GM19324 (cell line): ENCODE measurements around the gene PITX1.

ENCODE experiments used
- ATAC-seq: cut with Tn5 transposase; IDR thresholded peaks from one replicate; pipeline ENCODE4 v1.9.1; 2021; ENCODE audit warnings: mild to moderate bottlenecking, moderate library complexity; ENCODE audit not compliant: unreplicated experiment, low FRiP score

The PITX1 gene

DNA sequence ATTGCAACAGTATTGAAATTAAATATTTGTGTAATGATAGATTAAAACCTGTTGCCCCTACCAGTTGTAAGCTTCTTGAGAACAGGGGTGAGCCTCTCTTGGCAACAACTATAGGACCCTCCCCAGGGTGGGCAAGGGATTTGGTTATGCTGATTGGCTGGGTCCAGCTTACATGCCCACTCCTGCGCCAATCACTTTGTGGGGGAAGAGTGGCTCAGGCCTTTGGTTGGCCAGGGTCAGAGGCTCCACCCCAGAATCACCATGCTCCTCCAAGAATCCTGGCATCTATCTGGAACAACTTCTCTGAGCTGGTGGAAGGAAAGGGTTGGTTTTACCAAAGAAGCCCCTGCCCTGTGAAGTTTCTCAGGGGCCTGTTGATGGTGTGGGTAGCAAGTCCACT is 8.6 kb upstream of the PITX1 start:
- ATAC-seq = no peak

DNA sequence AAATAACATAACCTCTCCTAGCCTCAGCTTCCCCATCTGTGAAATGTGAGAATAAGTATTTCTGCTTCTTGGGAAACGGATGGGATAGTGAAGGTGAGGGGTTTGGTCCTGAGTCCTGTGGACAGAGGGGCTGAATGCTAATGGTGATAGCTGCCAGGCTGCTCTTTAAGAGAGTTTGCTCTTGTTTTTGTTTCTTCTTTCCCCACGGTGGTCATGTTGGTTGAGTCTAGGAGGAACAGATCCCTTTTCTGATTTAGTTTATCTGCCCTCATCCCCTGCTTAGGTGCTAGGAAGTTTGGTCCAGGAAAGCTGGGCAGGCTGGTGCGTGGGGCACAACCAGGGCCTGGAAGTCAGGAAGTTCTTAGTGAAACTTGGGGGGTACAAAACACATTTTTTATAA is 7.7 kb upstream of the PITX1 start:
- ATAC-seq = no peak

DNA sequence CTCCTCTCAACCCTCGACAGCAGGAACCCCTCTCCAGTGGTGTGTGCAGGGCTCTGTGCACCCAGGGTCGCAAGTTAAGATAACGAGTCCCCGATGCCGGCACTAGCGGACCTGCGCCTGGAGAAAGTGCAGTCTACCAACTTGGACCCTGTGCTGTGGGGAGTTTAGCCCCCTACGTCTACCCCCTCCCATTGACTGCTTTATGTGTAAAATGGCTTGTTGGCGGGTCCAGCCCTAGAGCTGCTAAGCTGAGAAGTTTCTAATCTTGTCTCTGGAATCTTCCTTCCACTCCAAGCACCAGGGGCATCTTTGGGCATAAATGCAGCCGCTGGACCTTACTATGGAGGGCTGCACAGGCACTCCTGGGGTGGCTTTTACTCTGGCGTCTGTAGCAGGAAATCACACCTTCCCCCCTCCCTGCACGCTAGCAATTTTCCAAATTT is 7.1 kb upstream of the PITX1 start:
- no peak for ATAC-seq

DNA sequence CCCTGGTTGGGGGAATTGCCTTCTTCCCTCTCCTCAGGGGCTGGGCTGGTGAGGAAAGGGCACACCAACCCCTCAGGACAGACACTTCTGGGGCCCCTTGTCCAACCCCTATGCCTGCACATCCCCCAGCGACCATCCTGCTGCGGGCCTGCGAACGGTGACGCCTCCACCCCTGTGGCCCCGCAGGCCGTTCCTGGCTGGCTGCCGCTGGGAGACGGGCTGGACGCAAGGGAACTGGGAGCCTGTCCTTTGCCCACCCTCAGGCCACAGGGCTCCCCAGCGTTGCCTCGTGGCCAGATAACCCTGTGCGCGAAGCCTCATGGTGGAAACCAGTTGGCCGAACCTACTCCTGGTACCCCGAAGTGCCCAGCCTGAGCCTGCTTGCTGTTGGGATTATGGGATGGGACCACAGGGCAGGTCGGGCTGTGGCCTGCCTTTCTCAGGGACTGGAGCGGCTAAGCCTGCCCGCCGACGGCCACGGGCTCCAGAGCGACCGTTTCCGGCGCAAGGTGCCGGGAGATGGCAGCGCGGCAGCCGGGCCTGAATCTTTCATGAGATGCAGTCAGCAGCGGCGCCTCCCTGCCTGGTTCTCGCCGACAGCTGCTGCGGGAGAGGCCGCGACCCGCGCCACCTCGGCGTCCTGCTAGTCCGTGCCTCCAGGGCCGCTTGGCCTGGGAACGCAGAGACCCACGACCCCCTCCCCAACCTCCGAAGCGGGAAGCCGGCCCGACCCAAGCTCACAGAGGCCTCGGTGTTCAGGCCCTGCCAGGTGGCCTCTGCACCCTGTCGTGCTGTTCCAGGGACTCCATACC is 6.5 kb upstream of the PITX1 start:
- no peak for ATAC-seq

DNA sequence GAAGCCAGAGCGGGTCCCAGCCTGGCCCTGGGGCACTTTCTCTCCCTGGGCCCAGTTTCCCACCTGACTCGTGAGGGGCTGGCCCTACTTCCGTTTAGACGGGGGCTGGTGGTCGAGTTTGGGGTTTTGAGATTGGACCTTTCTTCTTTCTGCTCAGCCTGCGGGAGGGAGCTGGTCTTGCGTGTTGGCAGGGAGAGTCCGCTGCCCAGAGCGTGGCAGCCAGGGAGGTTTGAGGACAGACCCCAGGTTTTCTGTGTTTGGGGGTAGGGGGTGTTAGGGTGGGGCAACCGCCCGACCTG is 6.0 kb upstream of the PITX1 start:
- ATAC-seq = no peak

DNA sequence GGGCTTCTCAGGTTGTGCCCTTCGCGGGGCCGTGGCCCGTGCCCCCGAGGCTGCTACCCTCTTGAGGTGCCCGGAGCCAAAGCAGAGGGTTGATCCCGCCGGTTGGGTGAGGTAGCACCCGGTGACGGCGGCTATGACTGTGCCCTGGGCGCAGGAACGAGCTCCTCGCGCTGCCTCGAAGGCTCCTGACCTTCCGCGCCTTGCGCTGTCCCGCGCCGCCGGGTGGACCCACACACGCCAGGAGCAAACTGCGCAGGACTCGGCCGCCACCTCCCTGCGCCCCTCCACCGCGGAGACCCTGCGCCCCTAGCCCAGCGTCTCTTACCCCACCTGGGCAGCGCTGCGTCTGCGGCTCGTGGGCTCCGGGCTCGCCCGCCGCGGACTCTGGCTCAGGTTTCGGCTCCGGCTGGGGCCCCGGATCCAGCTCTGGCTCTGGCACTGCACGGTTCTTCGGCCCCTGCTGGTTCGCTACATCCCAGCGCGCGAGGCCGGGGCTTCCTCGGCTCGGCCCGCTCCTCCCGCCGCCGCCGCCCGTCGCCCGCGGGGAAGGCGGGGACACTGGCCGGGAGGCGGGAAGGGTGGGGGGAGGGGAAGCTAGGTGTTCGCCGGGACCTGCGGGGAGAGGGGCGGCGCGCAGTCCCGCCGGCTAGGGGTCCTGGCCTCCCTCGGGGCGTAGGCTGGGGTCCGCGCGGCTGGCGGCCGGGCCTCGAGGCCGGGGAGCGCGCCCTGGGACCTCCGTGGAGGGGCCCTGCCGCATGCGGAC is 5.4 kb upstream of the PITX1 start:
- ATAC-seq = no peak

DNA sequence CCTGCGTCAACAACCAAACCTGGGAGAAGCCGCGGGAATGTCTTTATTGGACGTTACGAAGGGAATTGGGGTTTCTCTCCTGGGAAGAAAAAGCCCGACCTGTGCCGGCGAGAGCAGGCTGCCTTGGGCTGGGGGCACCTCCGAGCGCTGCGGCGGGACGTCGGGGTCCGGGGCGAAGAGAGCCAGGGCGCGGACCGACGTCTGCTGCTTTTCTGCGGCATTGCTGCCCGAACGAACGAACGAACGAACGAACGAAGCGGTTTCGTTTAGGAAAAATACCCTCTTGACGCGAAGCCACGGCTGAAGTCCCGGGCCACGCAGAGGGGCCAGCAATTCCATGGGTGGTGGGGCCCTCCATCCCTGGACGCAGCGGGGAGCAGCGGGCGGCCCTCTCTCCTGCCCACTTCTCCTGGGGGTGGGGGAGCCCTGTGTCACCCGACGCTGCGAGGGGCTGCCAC is 4.8 kb upstream of the PITX1 start:
- no peak for ATAC-seq

DNA sequence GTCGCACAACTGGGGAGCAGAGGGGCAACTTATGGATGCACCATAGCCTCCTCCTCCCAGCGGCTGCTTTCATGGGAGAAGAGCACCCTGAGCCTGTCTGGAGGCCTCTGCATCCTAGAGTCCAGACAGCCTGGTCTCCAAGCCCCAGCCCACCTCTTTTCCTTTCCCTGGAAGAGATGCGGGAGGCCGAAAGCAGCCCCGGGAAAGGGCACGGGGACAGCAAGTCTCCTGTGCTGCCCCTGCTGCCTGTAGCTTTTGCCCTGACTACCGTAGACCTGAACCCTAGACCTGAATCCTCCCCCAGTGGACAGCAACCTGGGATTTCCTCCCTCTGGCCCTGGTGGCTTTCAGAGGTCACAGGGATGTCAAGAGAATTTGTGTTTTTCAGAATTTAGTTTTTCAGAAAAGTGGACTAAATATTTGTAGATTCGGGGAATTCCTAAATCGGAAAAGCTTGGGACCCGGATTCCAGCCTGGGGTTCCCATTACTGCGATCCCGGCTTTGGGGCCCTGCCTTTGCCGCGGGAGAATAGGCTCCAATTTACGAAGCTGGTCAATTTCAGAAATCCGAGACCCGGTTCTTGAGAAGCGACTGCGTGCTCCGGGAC is 4.3 kb upstream of the PITX1 start:
- ATAC-seq = no peak

DNA sequence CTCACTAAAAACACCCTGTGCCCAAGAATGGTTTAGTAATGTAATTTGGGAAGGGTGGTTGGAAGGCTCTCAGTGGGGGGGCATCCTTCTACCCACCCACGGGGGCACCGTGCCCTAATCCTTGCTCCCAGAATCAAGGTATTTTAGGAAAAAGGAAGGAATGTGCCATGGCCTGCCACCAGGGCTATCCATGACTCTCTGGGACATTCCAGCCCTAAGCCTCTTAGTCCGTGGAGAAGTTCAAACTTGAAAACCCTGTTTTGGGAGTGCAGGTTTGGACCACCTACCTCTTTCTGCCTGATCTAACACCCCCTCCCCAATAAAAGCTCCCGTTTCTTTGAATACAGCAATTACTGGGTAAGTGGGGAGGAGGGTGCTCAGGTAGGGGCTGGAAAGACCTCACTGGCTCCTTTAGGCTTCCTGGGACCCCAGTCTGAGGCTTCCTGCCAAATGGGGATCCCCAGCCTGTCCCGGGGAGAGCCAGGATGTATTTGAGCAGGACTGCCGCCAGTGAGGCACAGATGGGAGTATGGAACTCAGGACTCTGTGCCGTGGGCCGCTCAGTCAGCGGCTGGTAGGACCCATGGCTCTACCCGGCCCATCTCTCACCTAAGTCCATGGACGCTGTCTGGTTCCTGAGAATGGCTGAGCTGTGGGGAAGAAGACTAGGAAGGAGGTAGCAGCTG is 3.6 kb upstream of the PITX1 start:
- ATAC-seq = no peak

DNA sequence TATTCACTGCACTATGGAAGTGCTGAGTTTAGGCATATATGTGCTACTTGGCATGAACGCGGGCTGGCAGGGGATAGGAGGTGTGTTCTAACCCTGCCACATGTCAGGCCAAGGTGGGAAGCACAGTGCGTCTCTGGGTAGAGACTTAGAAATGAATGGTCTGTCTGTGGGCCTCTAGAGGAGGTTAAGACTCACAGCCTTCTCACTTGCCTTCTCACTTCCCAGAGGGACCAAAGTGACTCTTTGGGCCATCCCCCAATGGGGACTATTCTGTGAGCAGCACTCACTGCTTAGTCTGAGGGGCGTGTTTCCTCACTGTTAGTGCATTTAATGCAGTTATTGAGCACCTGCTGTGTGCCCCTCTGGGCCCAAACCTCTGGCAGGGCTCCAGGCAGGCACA is 2.4 kb upstream of the PITX1 start:
- ATAC-seq = no peak

DNA sequence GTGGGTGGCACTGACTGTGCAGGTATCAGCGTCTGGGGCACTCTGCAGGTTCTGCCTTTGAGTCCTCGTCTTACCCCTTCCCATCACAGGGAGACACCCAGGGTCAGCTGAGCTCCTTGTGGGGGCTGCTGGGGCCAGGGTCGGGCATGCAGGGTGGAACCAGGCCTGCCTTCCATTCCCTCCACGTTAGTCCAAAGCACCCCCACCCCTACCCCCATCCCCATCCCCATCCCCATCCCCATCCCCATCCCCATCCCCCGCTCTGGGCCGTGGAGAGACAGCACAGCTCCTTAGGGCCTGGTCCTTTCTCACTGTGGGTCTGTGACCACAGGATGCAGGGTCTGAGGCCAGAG is 1.6 kb upstream of the PITX1 start:
- ATAC-seq = no peak

DNA sequence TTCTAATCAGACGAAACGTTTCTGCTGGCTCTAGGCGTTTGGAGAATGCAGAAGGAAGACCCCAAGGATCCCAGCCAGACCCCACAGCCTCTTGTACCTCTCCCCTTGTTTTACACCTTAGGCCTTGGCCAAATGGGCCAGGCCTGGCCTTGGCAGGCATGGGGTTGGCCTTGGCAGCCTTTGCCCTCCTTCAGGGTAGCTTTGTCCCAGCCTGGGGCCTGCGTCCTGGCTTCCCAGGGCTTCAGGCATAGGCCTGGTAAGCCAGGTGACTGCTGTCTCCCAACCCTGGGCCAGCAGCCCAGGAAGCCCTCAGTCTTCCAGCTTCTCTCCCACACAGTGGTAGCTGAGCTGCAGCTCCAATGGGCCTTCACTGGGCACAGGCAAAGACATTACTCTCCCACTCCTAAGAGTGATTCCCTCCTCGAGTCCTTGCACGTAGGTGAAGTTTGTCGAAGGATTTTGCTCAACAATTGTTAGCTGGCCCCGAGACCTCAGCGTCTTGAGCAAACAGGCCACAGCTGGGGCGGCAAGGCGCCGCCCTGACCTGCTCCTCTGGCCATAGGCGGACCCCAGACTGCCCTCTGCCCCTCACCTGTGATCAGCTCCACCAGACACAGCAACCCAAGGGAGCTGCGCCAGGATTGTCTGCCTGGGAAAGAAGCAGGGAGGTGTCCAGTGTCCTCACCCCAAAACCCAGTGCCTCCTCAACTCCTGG is 1.1 kb upstream of the PITX1 start:
- no peak for ATAC-seq

DNA sequence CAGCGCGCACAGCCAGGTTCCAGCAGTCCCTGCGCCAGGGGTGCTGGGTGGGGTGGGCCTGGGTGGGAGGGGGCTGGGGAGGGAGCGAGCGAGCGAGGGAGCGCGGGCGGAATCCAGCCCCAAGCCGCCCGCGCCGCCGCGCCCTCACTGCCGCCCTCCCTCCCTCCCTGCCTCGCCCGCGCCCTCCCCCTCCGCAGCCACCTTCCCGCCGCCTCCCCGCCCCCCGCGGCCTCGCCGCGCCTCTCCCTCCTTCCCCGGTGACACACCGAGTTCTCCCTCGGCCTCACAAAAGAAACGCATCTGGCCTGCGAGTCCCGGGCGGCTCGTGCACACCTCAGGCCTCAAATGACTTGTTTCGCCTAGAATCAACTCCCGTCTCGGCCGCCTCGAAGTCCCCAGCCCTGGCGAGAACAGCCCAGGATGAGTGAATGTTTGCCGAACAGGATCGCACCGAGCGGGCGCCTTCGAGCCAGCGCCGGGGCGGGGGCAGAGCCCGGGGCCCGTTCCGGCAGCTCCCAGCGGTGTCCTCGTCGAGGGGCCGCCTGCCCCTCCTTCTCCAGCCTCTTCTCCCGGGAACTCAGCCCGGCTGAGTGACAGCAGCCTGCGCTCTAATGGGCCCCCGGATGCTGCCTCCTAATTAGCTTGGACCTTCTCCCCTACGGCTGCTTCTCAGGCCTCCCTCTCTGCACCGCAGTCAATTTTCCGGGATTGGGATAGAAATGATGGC is 371 bp upstream of the PITX1 start:
- ATAC-seq = no peak

DNA sequence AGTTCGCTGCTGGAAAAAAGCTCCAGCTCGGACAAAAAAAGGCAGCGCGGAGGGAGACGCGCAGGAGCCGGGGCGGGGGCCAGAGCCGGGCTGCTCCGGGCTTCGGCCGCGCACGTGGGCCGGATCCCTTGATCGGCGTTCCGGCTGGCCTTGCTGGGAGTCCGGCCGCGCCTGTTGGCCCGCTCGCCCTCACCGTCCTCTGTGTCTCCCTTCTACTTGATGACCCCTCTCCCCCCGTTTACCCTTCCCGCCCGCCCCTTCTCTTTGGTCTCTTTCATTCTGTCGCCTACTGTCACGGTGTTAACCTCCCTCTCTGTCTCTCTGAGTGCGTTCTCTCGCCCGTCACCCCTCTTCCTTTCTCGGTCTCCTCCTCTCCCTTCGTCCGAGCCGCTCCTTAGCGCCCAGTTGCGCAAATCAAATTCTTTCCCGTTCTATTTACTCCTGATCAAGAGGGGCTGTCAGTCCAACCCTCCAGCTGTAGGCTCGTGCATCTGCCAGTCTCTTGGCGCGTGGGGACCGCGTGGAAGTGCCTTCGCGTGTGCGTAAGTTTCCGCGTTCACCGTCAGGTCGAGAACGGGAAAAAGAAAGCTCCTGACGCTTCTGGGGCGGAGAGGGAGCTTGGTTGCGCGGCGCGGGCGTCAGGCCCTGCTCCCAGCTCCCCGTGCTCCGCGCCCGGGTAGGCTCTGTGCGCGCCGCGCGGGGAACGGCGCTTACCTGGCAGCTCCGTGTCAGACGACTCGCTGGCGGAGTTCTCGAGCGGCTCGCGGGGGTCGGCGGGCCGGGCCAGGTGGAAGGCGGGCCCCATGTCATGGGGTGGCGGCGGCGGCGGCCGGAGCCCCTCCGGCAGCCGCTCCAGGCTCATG is 798 bp downstream of the PITX1 start:
- no peak for ATAC-seq

DNA sequence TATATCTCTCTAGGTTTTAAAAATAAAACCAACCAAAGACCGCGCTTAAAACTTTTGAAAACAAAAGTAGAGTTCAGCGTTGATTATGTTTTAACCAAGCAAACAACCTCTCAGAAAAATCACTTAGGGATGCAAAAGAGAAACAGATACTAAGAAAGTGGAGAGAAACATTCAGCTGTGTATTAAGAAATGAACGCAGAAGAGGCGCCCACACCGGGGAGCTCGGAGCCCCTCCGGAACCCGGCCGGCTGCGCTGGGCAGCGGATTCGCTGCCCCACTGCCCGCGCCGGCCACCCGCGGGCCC is 1.4 kb downstream of the PITX1 start:
- ATAC-seq = no peak

DNA sequence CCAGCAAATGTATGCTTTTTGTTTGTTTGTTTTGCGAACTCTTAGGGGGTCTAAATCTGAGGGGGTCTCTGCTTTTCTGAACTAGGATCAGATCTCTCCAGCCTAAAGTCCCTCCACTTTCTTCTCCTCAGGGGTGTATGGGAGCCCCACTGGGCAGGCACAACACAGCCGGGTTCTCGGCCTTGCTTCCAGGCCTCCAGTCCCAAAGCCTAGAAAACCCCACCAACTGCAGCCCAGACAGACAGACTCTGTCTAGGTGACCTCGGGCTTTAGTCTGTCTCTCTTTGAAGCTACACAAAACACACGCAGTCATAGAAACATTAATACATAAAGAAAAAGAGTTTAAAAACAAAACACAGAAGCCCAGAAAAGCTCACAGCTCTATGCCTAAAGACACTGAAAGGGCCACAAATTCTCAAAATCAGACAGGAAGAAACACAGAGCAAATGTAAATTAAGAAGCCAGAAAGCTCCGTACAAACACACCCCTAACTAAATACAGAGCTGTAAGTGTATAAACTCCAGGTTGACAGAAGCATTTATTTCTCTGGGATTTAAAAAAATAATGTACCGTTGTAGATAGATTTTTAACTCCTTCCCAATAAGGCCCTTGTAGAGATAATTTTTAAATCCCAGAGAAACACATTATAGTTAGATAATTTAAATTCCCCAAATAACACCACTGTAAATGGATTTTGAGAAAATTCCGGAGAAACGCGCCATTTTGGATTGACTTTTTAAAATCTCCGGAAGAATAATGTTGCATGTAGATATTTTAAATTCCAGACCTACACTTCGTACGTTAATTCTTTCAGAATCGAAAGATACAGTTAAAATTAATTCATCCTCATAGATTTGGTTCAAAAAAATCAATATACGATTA is 2.0 kb downstream of the PITX1 start:
- no peak for ATAC-seq

DNA sequence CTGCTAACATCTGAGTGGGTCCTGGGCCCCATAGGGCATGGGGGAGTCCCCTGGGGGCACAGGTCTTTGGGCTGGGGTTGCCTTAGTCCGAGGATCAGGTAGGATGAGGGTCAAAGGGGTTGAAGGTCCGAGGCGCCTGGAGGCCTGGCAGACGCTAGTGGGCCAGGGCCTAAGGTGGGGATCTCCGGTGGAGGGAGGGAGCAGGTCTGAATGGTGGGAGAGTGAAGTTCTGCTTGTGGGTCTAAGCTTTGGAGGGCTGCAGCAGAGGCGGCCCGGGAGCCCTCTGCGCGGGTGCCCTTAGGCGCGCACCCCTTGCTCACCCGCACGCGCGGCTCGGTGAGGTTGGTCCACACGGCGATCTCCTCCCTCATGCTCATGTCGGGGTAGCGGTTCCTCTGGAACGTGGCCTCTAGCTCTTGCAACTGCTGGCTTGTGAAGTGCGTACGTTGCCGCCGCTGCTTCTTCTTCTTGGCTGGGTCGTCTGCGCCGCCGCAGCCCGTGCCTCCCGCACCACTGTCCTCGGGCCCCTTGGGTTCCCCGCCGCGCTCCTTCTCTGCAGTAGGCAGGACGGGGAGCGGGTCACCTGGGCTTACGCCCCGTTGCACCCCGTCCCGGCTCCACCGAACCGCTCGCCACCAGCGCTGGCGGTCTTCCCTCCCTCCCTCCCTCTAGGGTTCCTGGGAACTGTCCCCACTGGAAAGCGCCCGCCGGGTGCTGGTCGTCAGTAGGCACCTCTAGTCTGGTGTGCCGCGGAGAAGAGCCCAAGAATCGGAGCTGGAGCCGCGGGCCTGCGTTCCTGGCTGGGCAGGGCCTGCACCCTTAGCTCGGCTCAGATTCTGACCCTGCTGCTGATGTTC is 2.8 kb downstream of the PITX1 start:
- no peak for ATAC-seq
